OCI-LY3 (cell line): ENCODE results near the gene ASIP.
"Not testable (repeated sequence)": the region's sequence is repeated elsewhere in the genome, so short reads cannot be mapped to it uniquely, and the experiment has no call there.

ENCODE experiments used
- H2AFZ ChIP-seq: fragments of 200-600, 300-600 bp; shearing (Covaris generic); 2 replicates; pipeline ENCODE4 v1.6.0; 2014; ENCODE audit warnings: antibody characterized with exemption, low read depth, low read length
- H3K27ac ChIP-seq: fragments of 200-600, 300-600 bp; sonication (generic); 2 replicates; pipeline ENCODE4 v1.5.1; 2014; ENCODE audit warnings: mild to moderate bottlenecking, low read length, moderate library complexity, mixed read lengths
- H3K27me3 ChIP-seq: fragments of 200-600, 300-600 bp; sonication (generic); 2 replicates; pipeline ENCODE4 v1.6.1; 2014; ENCODE audit warnings: low read depth, low read length, mixed read lengths
- H3K36me3 ChIP-seq: fragments of 200-600, 300-600 bp; sonication (generic); replicated peaks from 2 replicates; pipeline ENCODE3; 2014; ENCODE audit warnings: low read depth, low read length, mixed read lengths
- H3K4me1 ChIP-seq: fragments of 300-600, 200-600 bp; sonication (generic); 2 replicates; pipeline ENCODE4 v1.6.1; 2014; ENCODE audit warnings: low read length, mixed read lengths
- H3K4me2 ChIP-seq: fragments of 200-600, 300-600 bp; sonication (generic); 2 replicates; pipeline ENCODE4 v1.6.1; 2014; ENCODE audit warnings: low read length, mixed read lengths
- H3K4me3 ChIP-seq: fragments of 300-600, 200-600 bp; sonication (generic); 2 replicates; pipeline ENCODE4 v1.5.1; 2014; ENCODE audit warnings: antibody characterized with exemption, mild to moderate bottlenecking, low read length, moderate library complexity
- H3K79me2 ChIP-seq: fragments of 300-600, 200-600 bp; shearing (Covaris generic); 2 replicates; pipeline ENCODE4 v1.6.1; 2014; ENCODE audit warnings: mild to moderate bottlenecking, low read length, mixed read lengths
- H3K9ac ChIP-seq: fragments of 300-600, 200-600 bp; shearing (Covaris generic); 2 replicates; pipeline ENCODE4 v1.6.0; 2014; ENCODE audit warnings: mild to moderate bottlenecking, low read length, moderate library complexity
- H3K9me3 ChIP-seq: fragments of 200-600, 300-600 bp; shearing (Covaris generic); 2 replicates; pipeline ENCODE4 v1.6.1; 2014; ENCODE audit warnings: low read length, mixed read lengths; ENCODE audit not compliant: insufficient read depth
- H4K20me1 ChIP-seq: fragments of 200-600, 300-600 bp; sonication (generic); 2 replicates; pipeline ENCODE4 v1.6.1; 2016; ENCODE audit warnings: low read length, mixed read lengths; ENCODE audit not compliant: insufficient read depth
- EZH2phosphoT487 ChIP-seq: fragments of 200-600 bp; shearing (Covaris generic); IDR thresholded peaks from 2 replicates; pipeline ENCODE4 v1.6.1; 2018; ENCODE audit warnings: antibody characterized with exemption, mixed run types, low read depth
- TF ChIP-seq, protein P1 (sequence below): fragments of 200-600, 300-600 bp; sonication (generic); IDR thresholded peaks from 2 replicates; pipeline ENCODE4 v1.5.1; 2014; ENCODE audit warnings: antibody characterized with exemption, low read length, low read depth

ASIP gene

GRCh38 chr20:34283844-34284243 lies 42.6 kb downstream of the ASIP start:
- Histone ChIP-seq H3K27me3 (no peaks in the 10 kb centered on the region), H3K4me3 (no peak overlapping the region), H3K4me2 (no peak overlapping the region), H2AFZ (no peak overlapping the region), H3K36me3 (peaks cover 67% of the 10 kb centered on the region), H4K20me1 (no peaks in the 10 kb centered on the region), H3K79me2 (no peaks in the 10 kb centered on the region), H3K27ac (no peak overlapping the region), H3K9me3 (no peaks in the 10 kb centered on the region), H3K4me1 (no peaks in the 10 kb centered on the region), H3K9ac (no peak overlapping the region)
- TF ChIP-seq, protein P1, sequence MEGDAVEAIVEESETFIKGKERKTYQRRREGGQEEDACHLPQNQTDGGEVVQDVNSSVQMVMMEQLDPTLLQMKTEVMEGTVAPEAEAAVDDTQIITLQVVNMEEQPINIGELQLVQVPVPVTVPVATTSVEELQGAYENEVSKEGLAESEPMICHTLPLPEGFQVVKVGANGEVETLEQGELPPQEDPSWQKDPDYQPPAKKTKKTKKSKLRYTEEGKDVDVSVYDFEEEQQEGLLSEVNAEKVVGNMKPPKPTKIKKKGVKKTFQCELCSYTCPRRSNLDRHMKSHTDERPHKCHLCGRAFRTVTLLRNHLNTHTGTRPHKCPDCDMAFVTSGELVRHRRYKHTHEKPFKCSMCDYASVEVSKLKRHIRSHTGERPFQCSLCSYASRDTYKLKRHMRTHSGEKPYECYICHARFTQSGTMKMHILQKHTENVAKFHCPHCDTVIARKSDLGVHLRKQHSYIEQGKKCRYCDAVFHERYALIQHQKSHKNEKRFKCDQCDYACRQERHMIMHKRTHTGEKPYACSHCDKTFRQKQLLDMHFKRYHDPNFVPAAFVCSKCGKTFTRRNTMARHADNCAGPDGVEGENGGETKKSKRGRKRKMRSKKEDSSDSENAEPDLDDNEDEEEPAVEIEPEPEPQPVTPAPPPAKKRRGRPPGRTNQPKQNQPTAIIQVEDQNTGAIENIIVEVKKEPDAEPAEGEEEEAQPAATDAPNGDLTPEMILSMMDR = no peak
- TF ChIP-seq EZH2phosphoT487 = no peak

DNA sequence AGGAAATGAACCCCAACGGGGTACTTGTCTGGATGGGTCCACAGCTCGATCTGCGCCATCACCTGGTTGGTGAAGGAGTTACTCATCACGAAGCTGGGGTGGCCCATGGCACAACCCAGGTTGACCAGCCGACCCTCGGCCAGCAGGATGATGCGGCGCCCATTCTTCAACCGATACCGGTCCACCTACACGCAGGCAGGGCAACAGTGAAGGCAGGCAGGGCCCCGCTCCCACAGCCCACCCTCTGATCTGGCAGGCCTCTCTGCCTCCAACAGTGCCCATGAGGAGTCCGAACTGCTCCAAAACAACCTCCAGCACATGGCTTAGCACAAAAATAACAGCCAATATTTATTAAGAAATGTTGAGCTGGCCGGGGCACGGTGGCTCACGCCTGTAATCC lies 44.2 kb downstream of the ASIP start:
- Histone ChIP-seq H3K27me3 (no peaks in the 10 kb centered on the region), H2AFZ (no peak overlapping the region), H3K4me2 (no peak overlapping the region), H3K4me3 (no peak overlapping the region), H3K9me3 (no peaks in the 10 kb centered on the region), H3K27ac (no peak overlapping the region), H3K9ac (no peak overlapping the region), H3K36me3 (peaks cover 65% of the 10 kb centered on the region), H3K4me1 (no peaks in the 10 kb centered on the region), H4K20me1 (no peaks in the 10 kb centered on the region), H3K79me2 (no peaks in the 10 kb centered on the region)
- TF ChIP-seq, protein P1 = no peak
- no peak for TF ChIP-seq EZH2phosphoT487

GRCh38 chr20:34287500-34287899 lies 46.3 kb downstream of the ASIP start:
- not testable (repeated sequence) for H3K27me3 ChIP-seq, H3K4me1 ChIP-seq, H3K9ac ChIP-seq, H3K4me3 ChIP-seq, H2AFZ ChIP-seq, H3K79me2 ChIP-seq, H4K20me1 ChIP-seq, H3K4me2 ChIP-seq, H3K9me3 ChIP-seq, H3K27ac ChIP-seq
- H3K36me3 ChIP-seq = peaks cover 70% of the 10 kb centered on the region

DNA sequence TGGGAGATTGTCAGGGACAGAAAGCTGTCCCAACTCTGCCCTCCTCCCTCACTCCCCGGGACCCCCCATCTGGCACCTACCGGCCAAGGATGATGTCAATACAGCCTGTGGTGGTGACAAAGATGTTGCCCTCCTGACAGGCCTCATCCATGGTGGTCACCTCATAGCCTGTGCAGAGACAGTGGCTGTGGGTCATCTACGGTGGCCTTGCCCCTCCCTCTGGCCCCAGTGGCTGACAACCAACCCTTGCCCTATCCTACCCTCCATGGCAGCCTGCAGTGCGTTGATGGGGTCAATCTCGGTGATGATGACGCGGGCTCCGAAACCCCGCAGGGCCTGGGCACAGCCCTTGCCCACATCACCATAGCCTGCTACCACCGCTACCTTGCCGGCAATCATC lies 49.2 kb downstream of the ASIP start:
- Histone ChIP-seq H3K79me2 (peaks cover 25% of the 10 kb centered on the region), H3K27ac (no peak overlapping the region), H3K9me3 (no peaks in the 10 kb centered on the region), H3K27me3 (no peaks in the 10 kb centered on the region), H3K4me3 (no peak overlapping the region), H3K4me1 (no peaks in the 10 kb centered on the region), H4K20me1 (peaks cover 13% of the 10 kb centered on the region), H3K36me3 (peaks cover 76% of the 10 kb centered on the region), H2AFZ (no peak overlapping the region), H3K9ac (no peak overlapping the region), H3K4me2 (no peak overlapping the region)
- no peak for TF ChIP-seq EZH2phosphoT487
- TF ChIP-seq, protein P1 = no peak

DNA sequence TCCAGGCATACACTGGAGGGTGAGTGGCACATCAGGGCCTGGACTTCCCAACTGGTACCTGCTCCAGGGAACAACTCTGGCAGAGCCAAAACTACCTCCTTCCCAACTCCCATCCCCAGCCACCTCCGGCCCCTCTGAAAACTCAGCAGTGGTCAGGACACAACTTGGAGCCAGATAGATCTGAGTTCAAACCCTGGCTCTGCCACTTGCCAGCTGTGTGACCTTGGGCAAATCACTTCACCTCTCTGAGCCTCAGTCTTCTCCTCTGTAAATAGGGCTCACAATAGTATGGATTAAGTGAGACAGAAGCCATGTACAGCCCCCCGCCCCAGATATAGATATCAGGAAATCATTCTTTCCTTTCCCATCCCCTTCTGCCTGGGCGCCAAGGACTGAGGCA lies 51.3 kb downstream of the ASIP start:
- no peak for TF ChIP-seq EZH2phosphoT487
- TF ChIP-seq, protein P1 = no peak
- H3K9me3 ChIP-seq = no peaks in the 10 kb centered on the region
- H3K27me3 ChIP-seq = no peaks in the 10 kb centered on the region
- no peak overlapping the region for H3K4me3 ChIP-seq
- no peak overlapping the region for H2AFZ ChIP-seq
- H3K27ac ChIP-seq = no peak overlapping the region
- H4K20me1 ChIP-seq = peaks cover 28% of the 10 kb centered on the region
- no peak overlapping the region for H3K9ac ChIP-seq
- H3K4me1 ChIP-seq = no peaks in the 10 kb centered on the region
- peaks cover 79% of the 10 kb centered on the region for H3K36me3 ChIP-seq
- H3K4me2 ChIP-seq = no peak overlapping the region
- H3K79me2 ChIP-seq = peaks cover 46% of the 10 kb centered on the region
